ENCODE data around the gene SBK2.
"Not testable (repeated sequence)": the region's sequence is repeated elsewhere in the genome, so short reads cannot be mapped to it uniquely, and the experiment has no call there.

SBK2 gene

GRCh38 chr19:55496820-55497219 is 40.1 kb downstream of the SBK2 start:
- DNase-seq: not testable (repeated sequence)

GRCh38 chr19:55495646-55496349 is 41.1 kb downstream of the SBK2 start:
- DNase-seq: no peak

- no peak for DNase-seq
Measured at GRCh38 chr19:55494172-55494761, 42.7 kb downstream of the SBK2 start.

GRCh38 chr19:55493645-55494171 is 43.2 kb downstream of the SBK2 start:
- no peak for DNase-seq

GRCh38 chr19:55493052-55493644 is 43.8 kb downstream of the SBK2 start:
- DNase-seq: no peak

- peak; percentile 14 for DNase-seq
Measured at GRCh38 chr19:55492362-55492944, 44.5 kb downstream of the SBK2 start.

- no peak for DNase-seq
Measured at GRCh38 chr19:55491546-55492360, 45.2 kb downstream of the SBK2 start.

GRCh38 chr19:55490478-55491432 is 46.2 kb downstream of the SBK2 start:
- DNase-seq: no peak

GRCh38 chr19:55489711-55490477 is 47.0 kb downstream of the SBK2 start:
- DNase-seq: no peak

- DNase-seq: no peak
Measured at GRCh38 chr19:55488986-55489710, 47.8 kb downstream of the SBK2 start.

- no peak for DNase-seq
Measured at GRCh38 chr19:55487924-55488687, 48.8 kb downstream of the SBK2 start, which contains the start of gene SSC5D. TSS of gene SSC5D (plus strand) at chr19:55488436. CDS start at chr19:55488590, 154 bp downstream.

- DNase-seq: no peak
Measured at GRCh38 chr19:55486971-55487923, 49.7 kb downstream of the SBK2 start.

GRCh38 chr19:55486043-55486970 is 50.6 kb downstream of the SBK2 start:
- no peak for DNase-seq

GRCh38 chr19:55485439-55486011 is 51.4 kb downstream of the SBK2 start:
- no peak for DNase-seq

- DNase-seq: peak; percentile 25
Measured at GRCh38 chr19:55484593-55485438, 52.1 kb downstream of the SBK2 start, which contains the start of gene NAT14. TSS of gene NAT14 (plus strand) at chr19:55485188. CDS start at chr19:55485709, 521 bp downstream.
